Retinal pigment epithelial cell (primary cell): Measurements from ENCODE around the gene AQR.
"Not testable (repeated sequence)": the region's sequence is repeated elsewhere in the genome, so short reads cannot be mapped to it uniquely, and the experiment has no call there.

Source experiments
- DNase-seq: peaks from one replicate; pipeline ENCODE4 v3.0.0-alpha.2; 2010; ENCODE audit warnings: low read depth
- H3K4me3 ChIP-seq: 2 replicates; pipeline ENCODE4 v1.5.1; 2011; ENCODE audit warnings: mild to moderate bottlenecking, low read length, control low read depth, moderate library complexity
- CTCF ChIP-seq: conservative IDR thresholded peaks from 2 replicates; pipeline ENCODE4 v1.5.1; 2011; ENCODE audit warnings: low read depth, low read length, control low read depth, inconsistent platforms

Gene AQR

GRCh38 chr15:34941185-34941698, 28.3 kb downstream of the AQR start:
- no peak overlapping the region for H3K4me3 ChIP-seq
- DNase-seq, result no peak
- no peak for TF ChIP-seq CTCF

GRCh38 chr15:34933432-34933975, 36.0 kb downstream of the AQR start:
- no peak overlapping the region for H3K4me3 ChIP-seq
- no peak for TF ChIP-seq CTCF
- DNase-seq, result no peak

- H3K4me3 ChIP-seq, DNase-seq: not testable (repeated sequence)
Measured at GRCh38 chr15:34928349-34928748, 41.2 kb downstream of the AQR start.

- no peak for TF ChIP-seq CTCF
- DNase-seq, result no peak
- no peak overlapping the region for H3K4me3 ChIP-seq
Measured at GRCh38 chr15:34927726-34928125, 41.8 kb downstream of the AQR start.

GRCh38 chr15:34914317-34914716, 55.2 kb downstream of the AQR start:
- TF ChIP-seq CTCF, result no peak
- no peak overlapping the region for H3K4me3 ChIP-seq
- DNase-seq, result peak; percentile 32

- H3K4me3 ChIP-seq, result no peak overlapping the region
- TF ChIP-seq CTCF, result no peak
Measured at GRCh38 chr15:34905047-34905446, 64.5 kb downstream of the AQR start.

GRCh38 chr15:34904527-34904926, 65.0 kb downstream of the AQR start:
- no peak for DNase-seq

More at GRCh38 chr15:34905047-34905446, 64.5 kb downstream of the AQR start:
- no peak for DNase-seq

More at GRCh38 chr15:34904527-34904926, 65.0 kb downstream of the AQR start:
- no peak for TF ChIP-seq CTCF
- H3K4me3 ChIP-seq, result no peak overlapping the region
